Sigmoid colon (tissue), 7 donors: ENCODE results near the gene VPS13C. TPM values are rescaled to one million over a fixed set of nuclear protein-coding genes. Genes with fewer than 3 reads are reported as not detected.

Experiments used
- DNase-seq: peaks from one replicate; pipeline ENCODE4 v3.0.0-alpha.2; 2019
- H3K27ac ChIP-seq, 4 donors: fragments of 200-600 bp; sonication (generic); one replicate each; pipeline ENCODE4 v1.5.1; 2016 to 2019; ENCODE audit warnings: mild to moderate bottlenecking in 1 of 4
- H3K27me3 ChIP-seq, 3 donors: fragments of 200-600 bp; sonication (generic); one replicate each; pipeline ENCODE4 v1.5.1; 2019; ENCODE audit warnings: mild to moderate bottlenecking in 1 of 3
- H3K36me3 ChIP-seq, 4 donors: fragments of 200-600 bp; sonication (generic); one replicate each; pipeline ENCODE4 v1.5.1; 2016 to 2019
- H3K4me1 ChIP-seq, 4 donors: fragments of 200-600 bp; sonication (generic); one replicate each; pipeline ENCODE4 v1.5.1; 2017 to 2019
- H3K4me3 ChIP-seq, 4 donors: fragments of 200-600 bp; sonication (generic); one replicate each; pipeline ENCODE4 v1.5.1; 2017 to 2019; ENCODE audit warnings: mild to moderate bottlenecking in 2 of 4, moderate library complexity in 1 of 4
- H3K9me3 ChIP-seq, 4 donors: fragments of 200-600 bp in 3 of 4; sonication (generic) in 3 of 4; one replicate each; pipeline versions ENCODE4 v1.5.1 to v1.6.1; 2013 to 2019
- EP300 ChIP-seq, 4 donors: sonication (generic); formaldehyde crosslinking; IDR thresholded peaks; one replicate each; pipeline ENCODE4 v1.6.1; 2017; ENCODE audit warnings: antibody characterized with exemption in 4 of 4
- POLR2A ChIP-seq, 2 donors: fragments of 450-650 bp; IDR thresholded peaks; one replicate each; pipeline ENCODE4 v1.6.1; 2016; ENCODE audit warnings: antibody characterized with exemption in 2 of 2, mild to moderate bottlenecking in 2 of 2, moderate library complexity in 2 of 2
- POLR2AphosphoS5 ChIP-seq, 4 donors: sonication (generic); formaldehyde crosslinking; IDR thresholded peaks; one replicate each; pipeline ENCODE4 v1.6.1; 2017; ENCODE audit warnings: antibody characterized with exemption in 4 of 4
- WGBS, 2 donors: extraction: QIAGEN DNeasy Blood & Tissue Kit; methylation state at CpG; one replicate each; pipeline ENCODE4 v1.1.7; 2013; 5-methylcytosine and 5-hydroxymethylcytosine counted together
- intact Hi-C: fragments of 100-400 bp; cut with DNase I; formaldehyde crosslinking; loops from one replicate; pipeline ENCODE4 v1.15.1; 2023
- polyA plus RNA-seq, 3 donors: library from polyadenylated mRNA; stranded (reverse); fragments of 200-250 nt; gene quantifications; one replicate each; pipeline ENCODE4 v1.2.3, GENCODE V29; 2013
- total RNA-seq, 4 donors: library from RNA; depleted of rRNA; stranded (reverse); fragments of >200 nt; gene quantifications; one replicate each; pipeline ENCODE4 v1.1.0, GENCODE V29; 2016
- TF ChIP-seq, protein P1 (sequence below), 4 experiments: fragments of 450-650 bp in 3 of 4; fragments of 200-600 bp in 1 of 4; IDR thresholded peaks; one replicate each; pipeline ENCODE4 v1.5.1; 2016 to 2019; ENCODE audit warnings: antibody characterized with exemption in 4 of 4, mild to moderate bottlenecking in 3 of 4, moderate library complexity in 2 of 4
- donor health status: healthy with polysubstance abuse.
- donor health status: Bipolar disorder and iron deficiency.
- donor health status: healthy.

Gene VPS13C
- total and polyA plus RNA-seq, 7 donors, result 2.1 to 112 (median 71.5) TPM

DNA sequence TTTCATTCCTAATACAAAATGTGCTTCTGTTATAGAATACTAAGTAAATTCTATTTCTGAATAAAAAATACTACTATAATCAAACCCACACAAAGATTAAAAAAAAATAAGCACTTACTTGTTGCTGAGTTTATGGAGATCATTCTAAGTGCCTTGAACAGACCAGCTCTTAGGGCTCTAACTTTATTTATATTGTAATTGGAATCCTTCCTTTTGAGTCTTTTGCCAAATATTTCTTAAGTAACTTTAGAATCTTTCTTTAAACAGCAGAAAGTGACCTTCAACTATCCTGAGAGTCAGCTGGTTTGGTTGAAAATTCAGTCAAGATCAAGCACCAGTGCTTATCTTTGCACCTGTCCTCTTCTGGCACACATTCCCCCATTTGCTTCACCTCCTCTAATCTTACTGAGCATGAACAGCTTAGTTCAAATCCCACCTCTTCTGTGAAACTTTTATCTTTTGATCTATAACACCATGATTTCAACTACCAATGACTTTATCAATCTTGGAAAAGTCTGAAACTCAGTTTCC lies 149.3 kb downstream of the VPS13C start:
- no peaks in the 10 kb centered on the region for H3K27me3 ChIP-seq

DNA sequence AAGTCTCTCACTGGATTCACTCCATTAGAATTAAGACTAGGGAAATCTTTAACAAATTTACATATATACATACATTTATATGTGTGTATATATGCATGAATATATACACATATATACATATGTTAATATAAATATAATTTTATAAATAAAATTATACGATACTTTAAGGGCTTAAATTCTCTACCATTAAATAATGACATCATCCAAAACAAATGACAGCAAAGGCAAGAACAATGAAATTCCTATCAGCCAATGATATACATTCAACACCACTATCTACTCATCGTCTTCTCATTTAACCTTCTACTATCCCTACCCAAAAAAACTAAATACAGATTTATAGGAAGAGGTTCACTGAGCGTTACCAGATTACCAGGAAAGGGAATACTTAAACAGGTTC lies 152.0 kb downstream of the VPS13C start:
- WGBS, 2 donors, result 96 to 98% methylated on average over 3 of the region's 3 CpGs
- Histone ChIP-seq H3K9me3 (no peaks in the 10 kb centered on the region), H3K27ac (no peak overlapping the region), H3K27me3 (no peaks in the 10 kb centered on the region), H3K4me1 (no peaks in the 10 kb centered on the region), H3K4me3 (no peak overlapping the region), H3K36me3 (peaks cover 0 to 77% (median 14%) of the 10 kb centered on the region in 4 donors)
- TF ChIP-seq POLR2A (IDR thresholded peaks at IDR 0.05) (no peak), POLR2AphosphoS5 (IDR thresholded peaks at IDR 0.05) (no peak), EP300 (IDR thresholded peaks at IDR 0.05) (no peak)
- TF ChIP-seq, protein P1, sequence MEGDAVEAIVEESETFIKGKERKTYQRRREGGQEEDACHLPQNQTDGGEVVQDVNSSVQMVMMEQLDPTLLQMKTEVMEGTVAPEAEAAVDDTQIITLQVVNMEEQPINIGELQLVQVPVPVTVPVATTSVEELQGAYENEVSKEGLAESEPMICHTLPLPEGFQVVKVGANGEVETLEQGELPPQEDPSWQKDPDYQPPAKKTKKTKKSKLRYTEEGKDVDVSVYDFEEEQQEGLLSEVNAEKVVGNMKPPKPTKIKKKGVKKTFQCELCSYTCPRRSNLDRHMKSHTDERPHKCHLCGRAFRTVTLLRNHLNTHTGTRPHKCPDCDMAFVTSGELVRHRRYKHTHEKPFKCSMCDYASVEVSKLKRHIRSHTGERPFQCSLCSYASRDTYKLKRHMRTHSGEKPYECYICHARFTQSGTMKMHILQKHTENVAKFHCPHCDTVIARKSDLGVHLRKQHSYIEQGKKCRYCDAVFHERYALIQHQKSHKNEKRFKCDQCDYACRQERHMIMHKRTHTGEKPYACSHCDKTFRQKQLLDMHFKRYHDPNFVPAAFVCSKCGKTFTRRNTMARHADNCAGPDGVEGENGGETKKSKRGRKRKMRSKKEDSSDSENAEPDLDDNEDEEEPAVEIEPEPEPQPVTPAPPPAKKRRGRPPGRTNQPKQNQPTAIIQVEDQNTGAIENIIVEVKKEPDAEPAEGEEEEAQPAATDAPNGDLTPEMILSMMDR (IDR thresholded peaks at IDR 0.05), result no peak
- DNase-seq, result no peak
- intact Hi-C loops, result no loop called here

More for the DNA sequence above, 149.3 kb downstream of the VPS13C start:
- H3K4me1 ChIP-seq, result peaks cover 0 to 1% (median 0%) of the 10 kb centered on the region in 4 donors
- DNase-seq, result no peak
- TF ChIP-seq EP300 (IDR thresholded peaks at IDR 0.05) (no peak), POLR2A (IDR thresholded peaks at IDR 0.05) (no peak), POLR2AphosphoS5 (IDR thresholded peaks at IDR 0.05) (no peak)
- TF ChIP-seq, protein P1 (IDR thresholded peaks at IDR 0.05), result no peak
- H3K9me3 ChIP-seq, result no peaks in the 10 kb centered on the region
- H3K36me3 ChIP-seq, result peaks cover 0 to 84% (median 23%) of the 10 kb centered on the region in 4 donors
- intact Hi-C loops, result no loop called here
- H3K4me3 ChIP-seq, result no peak overlapping the region
- no peak overlapping the region for H3K27ac ChIP-seq

DNA sequence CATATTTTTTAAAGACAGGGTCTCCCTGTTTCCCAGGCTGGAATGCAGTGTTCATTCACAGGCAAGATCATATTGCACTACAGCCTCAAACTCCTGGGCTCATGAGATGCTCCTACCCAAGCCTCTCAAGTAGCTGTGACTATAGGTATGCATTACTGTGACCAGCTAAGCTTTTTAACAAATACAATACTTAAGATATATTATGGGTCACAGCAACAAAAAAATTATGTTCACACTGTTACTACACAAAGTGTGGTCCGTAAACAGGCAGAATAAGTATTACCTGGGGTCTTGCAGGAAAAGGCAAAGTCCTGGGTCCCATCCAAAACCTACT lies 152.5 kb downstream of the VPS13C start:
- Histone ChIP-seq H3K27me3 (no peaks in the 10 kb centered on the region), H3K4me1 (no peaks in the 10 kb centered on the region), H3K9me3 (no peaks in the 10 kb centered on the region), H3K36me3 (peaks cover 0 to 79% (median 14%) of the 10 kb centered on the region in 4 donors), H3K27ac (no peak overlapping the region), H3K4me3 (no peak overlapping the region)
- DNase-seq, result no peak
- 97 to 98% methylated on average over 1 of the region's 1 CpG for WGBS, 2 donors
- intact Hi-C loops, result no loop called here
- TF ChIP-seq POLR2A (IDR thresholded peaks at IDR 0.05), result no peak
- TF ChIP-seq EP300 (IDR thresholded peaks at IDR 0.05), result no peak
- no peak for TF ChIP-seq POLR2AphosphoS5 (IDR thresholded peaks at IDR 0.05)
- TF ChIP-seq, protein P1 (IDR thresholded peaks at IDR 0.05), result no peak

DNA sequence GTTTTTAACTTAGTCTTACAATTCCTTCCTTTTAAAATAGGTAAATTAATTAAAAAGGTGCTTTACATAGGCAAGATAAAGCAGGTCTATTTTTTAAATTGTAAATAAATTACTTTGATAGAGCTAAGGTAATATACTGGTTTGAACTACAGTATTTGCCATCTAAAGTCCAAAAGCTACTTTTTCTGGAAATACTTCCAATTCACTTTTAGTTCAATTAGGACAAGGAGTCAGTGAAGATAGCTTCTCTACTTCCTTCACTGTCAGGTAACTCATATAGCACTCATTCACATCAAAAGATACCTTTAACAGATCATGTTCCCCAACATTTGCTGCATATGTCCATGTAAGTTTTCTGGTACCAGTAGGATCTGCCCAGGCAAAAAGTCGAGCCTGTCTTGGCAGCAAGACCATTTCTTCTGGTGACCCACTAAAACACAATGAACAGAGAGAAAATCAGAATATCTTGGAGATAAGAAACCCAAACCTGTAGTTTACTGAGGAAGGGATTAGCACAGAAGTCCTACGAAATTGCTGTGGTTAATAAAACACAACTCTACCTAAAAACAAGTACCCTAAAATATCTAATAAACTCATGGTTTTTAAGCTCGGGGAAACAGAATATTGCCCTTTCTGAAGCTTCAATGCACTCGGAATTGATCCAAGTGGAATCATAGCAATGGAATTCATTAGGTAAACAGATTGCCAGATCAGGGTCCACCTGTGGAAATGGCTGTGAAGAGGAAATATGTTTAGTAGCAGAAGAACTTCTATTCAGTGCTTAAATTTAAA lies 153.1 kb downstream of the VPS13C start:
- Histone ChIP-seq H3K27me3 (no peaks in the 10 kb centered on the region), H3K4me3 (no peak overlapping the region), H3K36me3 (peaks cover 0 to 75% (median 14%) of the 10 kb centered on the region in 4 donors), H3K4me1 (no peaks in the 10 kb centered on the region), H3K9me3 (no peaks in the 10 kb centered on the region), H3K27ac (no peak overlapping the region)
- 58 to 88% methylated on average over 4 of the region's 4 CpGs for WGBS, 2 donors
- TF ChIP-seq POLR2AphosphoS5 (IDR thresholded peaks at IDR 0.05), result no peak
- TF ChIP-seq EP300 (IDR thresholded peaks at IDR 0.05), result no peak
- no peak for TF ChIP-seq POLR2A (IDR thresholded peaks at IDR 0.05)
- TF ChIP-seq, protein P1 (IDR thresholded peaks at IDR 0.05), result no peak
- intact Hi-C loops, result no loop called here
- no peak for DNase-seq
